ENCODE measurements around the gene ASMTL.
"Not testable (repeated sequence)": the region's sequence is repeated elsewhere in the genome, so short reads cannot be mapped to it uniquely, and the experiment has no call there.

Gene ASMTL

DNA sequence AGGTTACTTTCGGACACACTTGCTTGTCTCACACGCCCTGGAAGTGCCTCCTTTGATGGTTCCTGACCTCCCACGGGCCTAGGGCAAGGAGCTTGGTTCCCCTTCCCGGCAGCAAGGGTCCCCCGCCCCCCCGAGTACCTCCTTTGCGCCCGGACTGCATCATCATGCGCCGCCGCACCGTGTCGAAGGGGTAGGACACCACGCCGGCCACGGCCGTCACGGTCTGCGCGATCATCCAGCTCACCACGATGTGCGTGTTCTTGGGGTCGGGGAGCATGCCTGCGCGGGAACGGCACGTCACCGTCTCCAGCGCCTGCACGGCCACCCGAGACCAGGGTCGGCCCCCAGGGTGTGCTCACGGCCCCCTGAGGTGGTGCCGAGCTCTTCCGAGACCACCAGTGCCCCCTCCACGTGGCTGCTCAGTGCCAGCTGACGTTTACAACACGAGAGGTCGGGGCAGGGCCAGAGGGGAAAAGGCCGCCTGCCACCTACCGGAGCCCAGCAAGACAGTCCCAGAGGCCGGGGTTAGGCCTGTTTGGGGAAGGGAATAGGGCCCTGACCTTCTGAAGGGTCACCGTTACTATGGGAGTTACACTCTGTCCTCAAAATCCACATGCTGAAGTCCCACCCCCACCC is 65.5 kb downstream of the ASMTL start:
- DNase-seq: no peak

DNA sequence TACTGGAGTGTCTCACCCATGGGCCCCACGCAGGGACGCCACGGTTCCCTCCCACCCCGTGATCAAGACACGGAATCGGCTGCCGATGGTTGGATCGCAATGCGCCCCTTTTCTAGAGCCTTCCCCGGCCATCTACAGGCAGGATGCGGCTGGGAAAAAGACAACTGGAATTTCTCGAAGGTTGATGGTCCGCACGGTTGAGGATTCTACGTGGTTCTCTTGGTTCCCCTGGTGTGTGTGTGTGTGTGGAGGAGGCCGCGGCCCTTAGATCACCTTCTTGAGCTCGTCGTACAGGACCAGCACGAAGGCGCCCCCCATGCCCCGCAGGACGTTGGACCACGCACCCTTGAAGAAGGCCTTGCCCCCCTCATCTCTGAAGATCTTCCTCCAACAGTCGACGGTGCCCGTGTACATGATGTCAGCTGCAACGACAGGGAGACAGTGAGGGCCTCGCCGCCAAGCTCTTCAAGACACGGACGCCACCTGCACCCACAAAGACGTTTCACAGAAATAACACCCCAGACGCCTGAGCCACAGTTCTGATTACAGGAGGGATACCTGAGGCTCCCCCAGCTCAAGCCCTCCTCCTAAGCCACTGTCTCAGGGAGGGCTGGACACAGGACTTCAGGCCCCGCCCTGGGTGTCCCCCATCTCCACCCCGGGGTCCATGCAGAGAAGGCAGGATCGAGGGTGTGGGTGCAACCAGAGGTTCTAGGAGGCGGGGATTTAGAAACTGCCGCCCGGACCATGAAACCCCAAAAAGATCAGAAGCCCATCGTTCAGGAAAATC is 66.2 kb downstream of the ASMTL start:
- no peak for DNase-seq

DNA sequence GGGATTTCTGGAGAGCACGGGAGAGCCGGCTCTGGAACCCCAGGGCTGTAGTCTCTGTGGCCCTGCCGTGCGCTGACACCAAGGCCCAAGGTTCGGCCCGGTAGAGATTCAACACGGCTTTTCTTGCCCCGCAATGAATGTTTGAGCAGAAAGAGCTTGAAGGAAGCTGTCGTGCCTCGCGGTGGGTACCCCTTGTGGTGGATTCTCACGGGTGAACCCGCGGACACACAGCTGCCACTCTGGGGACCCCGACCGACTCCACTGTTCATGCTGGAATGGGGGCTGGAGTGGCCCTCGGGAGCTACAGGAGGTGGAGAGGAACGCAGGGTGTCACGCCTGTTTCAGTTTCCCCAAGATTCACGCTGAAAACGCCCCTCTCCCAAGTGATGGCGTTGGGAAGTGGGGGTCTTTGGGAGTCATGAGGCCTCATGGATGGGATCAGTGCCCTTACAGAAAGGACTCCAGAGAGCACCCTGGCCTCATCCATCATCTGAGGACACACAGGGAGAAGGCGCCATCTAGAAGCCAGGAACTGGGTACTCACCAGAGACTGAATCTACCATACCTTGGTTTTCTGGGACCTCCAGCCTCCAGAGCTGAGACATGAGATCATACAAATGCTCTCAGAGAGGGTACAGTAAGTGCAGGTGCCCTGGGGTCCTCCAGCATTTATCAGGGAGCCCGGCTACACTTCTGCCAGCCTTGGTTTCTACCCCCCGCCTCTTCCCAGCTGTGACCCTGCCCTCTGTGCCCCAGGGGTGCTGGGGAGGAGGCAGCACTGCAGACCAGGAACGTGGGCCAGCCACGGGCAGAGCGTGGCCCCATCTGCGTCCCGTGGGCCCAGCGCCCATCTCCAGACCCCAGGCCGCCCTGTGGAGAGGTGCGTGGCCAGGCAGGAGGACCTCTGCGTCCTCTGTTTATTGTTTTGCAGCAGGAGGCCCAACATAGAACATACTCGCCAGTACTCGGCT is 67.2 kb downstream of the ASMTL start:
- no peak for DNase-seq

DNA sequence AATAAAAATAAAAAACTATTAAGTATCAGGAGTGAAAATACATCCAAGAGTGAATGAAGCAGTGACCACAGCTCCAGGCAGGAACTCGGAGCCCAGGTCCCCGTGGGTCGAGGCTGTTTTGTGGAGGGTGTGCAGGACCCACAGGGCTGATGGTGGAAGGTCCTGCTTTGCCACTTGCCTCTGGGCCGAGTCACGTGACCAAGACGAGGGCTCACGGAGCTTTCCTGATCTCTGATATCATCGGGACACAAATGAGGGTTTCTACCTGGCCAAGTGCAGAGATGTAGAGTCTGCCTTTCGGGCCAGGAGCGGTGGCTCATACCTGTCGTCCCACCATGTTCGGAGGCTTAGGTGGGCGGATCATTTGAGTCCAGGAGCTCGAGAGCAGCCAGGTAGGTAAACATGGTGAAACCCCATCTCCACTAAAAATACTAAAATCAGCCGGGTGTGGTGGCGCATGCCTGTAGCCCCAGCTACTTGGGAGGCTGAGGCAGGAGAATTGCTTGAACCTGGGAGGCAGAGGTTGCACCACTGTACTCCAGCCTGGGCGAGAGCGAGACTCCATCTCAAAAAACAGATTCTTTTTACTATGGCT is 68.0 kb downstream of the ASMTL start:
- no peak for DNase-seq

DNA sequence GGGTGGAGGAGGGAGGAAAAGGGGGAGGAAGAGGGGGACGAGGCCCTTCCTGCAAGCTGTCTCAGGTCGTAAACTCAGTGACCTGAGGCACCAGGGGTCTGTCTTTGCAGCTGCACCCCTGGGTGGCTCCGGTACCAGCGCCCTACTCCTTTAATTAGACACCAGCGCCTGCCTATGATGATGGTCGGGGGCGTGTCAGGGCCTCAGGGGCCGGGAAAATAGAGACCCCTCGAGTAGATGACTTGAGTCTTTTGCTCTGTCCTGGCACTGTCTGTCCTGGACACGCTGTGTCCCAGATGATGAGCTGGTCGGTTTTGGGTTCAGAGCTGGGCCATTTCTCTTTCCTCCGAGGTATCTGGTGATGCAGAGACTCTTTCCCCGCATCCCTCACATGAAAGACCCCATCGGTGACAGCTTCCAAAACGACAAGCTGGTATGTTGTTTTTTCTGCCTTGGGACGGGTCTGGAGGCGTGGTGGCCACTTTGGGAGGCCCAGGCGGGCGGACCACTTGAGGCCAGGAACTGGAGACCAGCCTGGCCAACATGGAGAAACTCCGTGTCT is 72.0 kb downstream of the ASMTL start:
- no peak for DNase-seq

DNA sequence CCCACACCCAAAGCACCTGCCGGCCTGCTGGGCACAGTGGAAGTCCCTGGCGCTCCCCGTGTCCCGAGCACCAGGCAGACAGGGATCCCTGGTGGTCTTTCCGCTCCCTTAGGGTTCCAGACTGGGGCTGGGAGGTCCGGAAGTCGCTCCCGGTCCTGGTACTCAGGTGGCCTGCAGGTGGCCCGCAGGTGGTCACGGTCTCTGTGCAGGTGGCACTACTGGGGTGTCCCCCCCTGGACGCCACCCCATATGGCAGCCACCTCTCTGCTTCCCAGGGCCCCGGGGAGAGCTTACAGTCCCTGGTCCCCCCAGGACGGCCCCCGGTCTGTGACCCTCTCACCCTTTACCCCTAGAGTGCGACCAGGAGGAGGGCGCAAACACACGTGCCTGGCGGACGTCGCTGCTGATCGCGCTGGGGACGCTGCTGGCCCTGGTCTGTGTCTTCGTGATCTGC is 74.4 kb downstream of the ASMTL start:
- no peak for DNase-seq

DNA sequence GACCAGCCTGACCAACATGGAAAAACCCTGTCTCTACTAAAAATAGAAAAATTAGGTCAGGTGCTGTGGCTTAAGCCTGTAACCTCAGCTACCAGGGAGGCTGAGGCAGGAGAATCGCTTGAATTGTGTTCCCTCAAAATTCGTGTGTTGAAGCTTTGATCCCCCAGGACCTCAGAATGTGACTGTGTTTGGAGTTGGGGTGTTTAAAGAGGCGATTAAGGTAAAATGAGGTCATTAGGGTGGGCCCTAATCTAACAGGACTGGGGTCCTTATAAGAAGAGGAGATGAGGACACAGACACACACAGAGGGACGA is 84.4 kb downstream of the ASMTL start:
- no peak for DNase-seq

DNA sequence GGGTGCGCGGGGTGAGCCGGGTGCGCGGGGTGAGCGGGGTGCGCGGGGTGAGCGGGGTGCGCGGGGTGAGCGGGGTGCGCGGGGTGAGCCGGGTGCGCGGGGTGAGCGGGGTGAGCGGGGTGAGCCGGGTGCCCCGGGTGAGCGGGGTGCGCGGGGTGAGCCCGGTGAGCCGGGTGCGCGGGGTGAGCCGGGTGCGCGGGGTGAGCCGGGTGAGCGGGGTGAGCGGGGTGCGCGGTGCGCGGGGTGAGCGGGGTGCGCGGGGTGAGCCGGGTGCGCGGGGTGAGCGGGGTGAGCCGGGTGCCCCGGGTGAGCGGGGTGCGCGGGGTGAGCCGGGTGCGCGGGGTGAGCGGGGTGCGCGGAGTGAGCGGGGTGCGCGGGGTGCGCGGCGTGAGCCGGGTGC is 86.3 kb downstream of the ASMTL start:
- not testable (repeated sequence) for DNase-seq

DNA sequence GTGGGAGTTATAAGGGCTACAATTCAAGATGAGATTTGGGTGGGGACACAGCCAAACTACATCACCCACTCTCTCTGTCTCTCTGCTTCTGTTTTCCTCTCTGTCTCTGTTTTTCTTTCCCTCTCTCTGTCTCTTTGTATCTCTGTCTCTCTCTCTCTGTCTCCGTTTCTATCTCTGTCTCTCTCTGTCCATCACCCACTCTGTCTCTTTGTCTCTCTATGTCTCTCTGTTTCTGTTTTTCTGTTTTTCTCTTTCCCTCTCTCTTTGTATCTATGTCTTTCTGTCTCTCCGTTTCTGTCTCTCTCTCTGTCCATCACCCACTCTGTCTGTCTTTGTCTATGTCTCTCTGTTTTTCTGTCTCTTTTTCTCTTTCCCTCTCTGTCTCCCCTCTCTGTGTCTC is 90.8 kb downstream of the ASMTL start:
- no peak for DNase-seq

DNA sequence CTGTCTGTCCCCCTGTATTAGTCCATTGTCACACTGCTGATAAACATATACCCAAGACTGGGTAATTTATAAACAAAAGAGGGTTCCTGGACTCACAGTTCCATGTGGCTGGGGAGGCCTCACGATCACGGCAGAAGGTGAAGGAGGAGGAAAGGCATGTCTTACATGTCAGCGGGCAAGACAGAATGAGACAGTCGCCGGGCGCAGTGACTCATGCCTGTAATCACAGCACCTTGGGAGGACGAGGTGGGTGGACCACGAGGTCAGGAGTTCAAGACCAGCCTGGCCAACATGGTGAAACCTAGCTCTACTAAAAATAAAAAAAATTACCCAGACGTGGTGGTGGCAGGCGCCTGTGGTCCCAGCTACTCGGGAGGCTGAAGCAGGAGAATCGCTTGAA is 91.4 kb downstream of the ASMTL start:
- no peak for DNase-seq

DNA sequence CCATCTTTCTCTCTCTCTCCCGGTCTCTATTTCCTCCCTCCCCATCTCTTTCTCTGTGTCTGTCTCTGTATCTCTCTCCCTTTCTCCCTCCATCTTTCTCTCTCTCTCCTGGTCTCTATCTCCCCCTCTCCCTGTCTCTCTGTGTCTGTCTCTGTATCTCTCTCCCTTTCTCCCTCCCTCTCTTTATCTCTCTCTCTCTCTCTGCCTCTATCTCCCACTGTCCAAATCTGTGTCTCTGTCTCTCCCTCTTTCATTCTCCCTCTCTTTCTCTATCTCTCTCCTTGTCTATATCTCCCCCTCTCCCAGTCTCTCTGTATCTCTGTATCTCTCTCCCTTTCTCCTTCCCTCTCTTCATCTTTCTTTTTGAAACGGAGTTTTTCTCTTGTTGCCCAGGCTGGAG is 92.5 kb downstream of the ASMTL start:
- no peak for DNase-seq

DNA sequence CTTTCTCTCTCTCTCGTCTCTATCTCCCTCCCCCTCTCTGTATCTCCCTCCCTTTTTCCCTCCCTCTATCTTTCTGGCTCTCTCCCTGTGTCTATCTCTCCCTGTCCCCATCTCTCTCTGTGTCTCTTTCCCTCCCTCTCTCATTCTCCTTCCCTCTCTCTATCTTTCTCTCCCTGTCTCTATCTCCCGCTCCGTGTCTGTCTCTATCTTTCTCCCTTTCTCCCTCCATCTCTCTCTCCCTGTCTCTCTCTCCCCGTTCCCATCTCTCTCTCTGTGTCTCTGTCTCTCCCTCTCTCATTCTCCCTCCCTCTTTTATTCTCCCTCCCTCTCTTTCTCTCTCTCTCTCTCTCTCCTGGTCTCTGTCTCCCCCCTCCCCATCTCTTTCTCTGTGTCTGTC is 93.2 kb downstream of the ASMTL start:
- no peak for DNase-seq

DNA sequence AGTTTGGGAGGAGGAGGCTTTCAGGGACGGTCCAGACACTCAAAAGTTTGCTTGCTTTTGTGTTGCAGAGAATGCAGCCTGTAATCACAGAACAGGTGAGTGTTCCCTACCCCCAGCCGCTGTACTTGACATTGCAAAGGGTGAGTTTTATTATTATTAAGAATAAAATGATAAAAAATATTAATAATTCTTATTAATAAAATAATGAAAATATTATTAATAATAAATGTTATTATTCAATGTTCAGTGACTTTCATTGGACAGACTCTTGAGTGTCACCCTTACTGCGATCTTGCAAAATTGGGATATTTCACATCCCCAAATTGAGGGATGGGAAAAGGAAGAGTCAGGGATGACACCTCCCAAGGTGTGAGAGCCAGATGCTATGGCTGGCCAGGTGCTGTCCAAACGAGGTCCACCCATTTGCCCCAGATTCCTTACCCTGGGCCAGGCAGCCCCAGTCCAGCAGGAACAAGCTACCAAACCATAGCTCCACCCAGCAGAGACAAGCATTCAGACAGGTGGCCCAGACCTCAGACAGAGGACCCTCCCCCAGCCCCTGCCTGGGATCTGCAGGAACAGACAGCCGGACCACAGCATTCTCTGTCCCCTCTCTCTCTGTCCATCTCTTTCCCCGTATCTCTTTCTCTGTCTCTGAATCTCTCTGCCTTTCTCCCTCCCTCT is 93.8 kb downstream of the ASMTL start:
- no peak for DNase-seq

DNA sequence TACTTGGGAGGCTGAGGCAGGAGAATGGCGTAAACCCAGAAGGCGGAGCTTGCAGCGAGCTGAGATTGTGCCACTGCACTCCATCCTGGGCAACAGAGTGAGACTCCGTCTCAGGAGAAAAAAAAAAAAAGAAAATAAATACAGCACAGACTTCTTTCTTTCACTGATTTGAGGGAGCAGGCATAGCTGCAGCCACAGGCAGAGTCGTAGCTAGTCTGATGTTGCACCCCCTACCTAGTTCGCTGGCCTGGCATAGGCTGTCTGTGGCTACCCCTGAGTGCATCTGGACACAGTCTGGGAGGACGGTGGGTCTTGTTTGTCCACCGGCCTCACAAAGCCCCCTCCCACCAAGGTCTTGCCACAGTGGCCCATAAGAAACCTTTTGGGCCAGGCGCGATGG is 94.7 kb downstream of the ASMTL start:
- no peak for DNase-seq

DNA sequence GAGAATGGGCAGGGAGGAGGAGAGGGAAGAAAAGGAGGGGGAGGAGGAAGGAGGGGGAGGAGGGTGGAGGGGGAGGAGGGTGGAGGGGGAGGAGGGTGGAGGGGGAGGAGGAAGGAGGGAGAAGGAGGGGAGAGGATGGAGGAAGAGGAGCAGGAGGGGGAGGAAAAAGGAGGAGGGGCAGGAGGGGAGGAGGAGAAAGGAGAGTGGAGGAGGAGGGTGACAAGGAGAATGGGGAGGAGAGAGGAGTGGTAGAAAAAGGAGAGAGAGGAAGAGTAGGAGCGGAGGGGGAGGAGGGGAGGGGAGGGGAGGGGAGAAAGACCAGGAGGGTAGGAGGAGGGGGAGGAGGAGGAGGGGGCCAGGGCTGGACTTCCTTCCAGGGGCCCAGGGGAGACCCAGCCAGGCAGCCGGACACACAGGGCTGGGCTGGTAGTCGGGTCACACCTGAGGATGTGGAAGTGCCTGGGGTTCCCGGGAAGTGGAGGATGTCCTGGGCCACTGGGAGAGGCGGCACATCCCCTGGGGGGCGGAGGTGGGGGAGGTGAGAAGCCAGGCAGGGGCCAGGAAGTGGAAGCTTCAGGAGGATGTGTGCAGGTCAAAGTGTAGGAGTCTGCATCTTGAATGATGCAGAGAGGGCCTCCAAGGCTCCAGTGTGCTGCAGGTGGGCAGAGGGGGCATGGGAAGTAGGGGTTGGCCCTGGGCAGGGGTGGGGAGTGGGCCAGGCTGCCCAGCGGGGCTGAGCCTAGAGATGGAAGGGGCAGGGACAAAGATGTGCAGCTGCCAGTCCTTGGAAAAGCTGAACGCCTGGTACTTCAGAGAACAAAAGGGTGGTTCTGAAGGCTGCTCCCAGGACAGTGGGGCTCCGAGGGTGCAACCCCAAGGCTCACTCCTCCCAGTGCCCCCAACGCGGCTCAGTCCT is 97.3 kb downstream of the ASMTL start:
- DNase-seq: no peak

DNA sequence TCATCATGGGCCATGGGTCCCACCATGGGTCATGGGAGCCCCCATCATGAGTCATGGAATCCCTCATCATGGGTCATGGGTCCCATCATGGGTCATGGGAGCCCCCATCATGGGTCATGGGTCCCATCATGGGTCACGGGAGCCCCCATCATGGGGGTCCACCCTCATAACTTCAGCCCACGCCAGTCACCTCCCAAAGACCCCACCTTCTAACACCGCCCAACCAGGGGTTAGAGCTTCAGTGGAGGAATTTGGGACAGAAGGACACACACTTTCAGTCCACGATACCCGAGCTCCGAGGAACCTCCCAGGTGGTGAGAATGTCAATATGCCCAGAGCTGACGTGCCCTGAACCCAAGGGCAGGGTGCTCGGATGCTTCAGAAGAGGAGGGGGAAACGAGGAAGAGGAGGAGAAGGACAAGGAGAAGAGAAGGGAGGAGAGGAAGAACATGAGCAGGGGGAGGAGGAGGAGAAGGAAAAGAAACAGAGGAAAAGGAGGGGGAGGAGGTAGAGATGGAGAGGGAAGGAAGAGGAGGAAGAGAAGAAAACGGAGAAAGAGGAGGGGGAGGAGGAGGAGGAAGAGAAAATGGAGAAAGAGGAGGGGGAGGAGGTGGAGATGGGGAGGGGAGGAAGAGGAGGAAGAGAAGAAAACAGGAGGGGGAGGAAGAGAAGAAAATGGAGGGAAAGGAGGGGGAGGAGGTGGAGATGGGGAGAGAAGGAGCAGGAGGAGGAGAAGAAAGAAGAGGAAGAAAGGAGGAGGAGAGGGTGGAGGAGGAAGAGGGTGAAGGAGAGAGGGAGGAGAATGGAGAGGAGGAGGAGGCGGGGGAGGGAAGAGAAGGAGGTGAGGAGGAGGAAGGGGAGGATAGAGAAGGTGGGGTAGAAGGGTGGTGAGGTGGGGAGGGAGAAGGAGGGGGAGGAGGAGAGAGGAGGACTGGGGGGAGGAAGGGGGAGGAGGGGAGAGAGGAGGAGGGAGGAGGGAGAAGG is 98.4 kb downstream of the ASMTL start:
- DNase-seq: no peak
